Activated T-helper 1 cell treated with anti-CD3 and anti-CD28 coated beads, Interleukin-12 subunit alpha, Interleukin-12 subunit beta, Interleukin-2, Interleukin-4 antibody, amounts not matched to agents 30 ng/mL and 10 ng/mL and 1 ng/mL, durations not matched to agents 14 hours and 24 hours and 36 hours (primary cell): Measurements from ENCODE around the gene EGFL8. TPM values are rescaled to one million over a fixed set of nuclear protein-coding genes. Genes with fewer than 3 reads are reported as not detected.

ENCODE experiments used
- DNase-seq: peaks from one replicate; pipeline ENCODE4 v3.0.0; 2021; ENCODE audit warnings: low spot score
- H3K27ac Mint-ChIP-seq: one replicate; pipeline ENCODE4 v1.8.0; 2021; ENCODE audit warnings: mild to moderate bottlenecking, mixed read lengths
- H3K27me3 Mint-ChIP-seq: one replicate; pipeline ENCODE4 v1.8.0; 2022; ENCODE audit warnings: mild to moderate bottlenecking, moderate library complexity, mixed read lengths; ENCODE audit not compliant: insufficient read depth
- H3K36me3 Mint-ChIP-seq: one replicate; pipeline ENCODE4 v1.8.0; 2021; ENCODE audit warnings: low read depth, mixed read lengths
- H3K4me1 Mint-ChIP-seq: one replicate; pipeline ENCODE4 v1.8.0; 2021; ENCODE audit warnings: low read depth, mixed read lengths
- H3K4me3 Mint-ChIP-seq: one replicate; pipeline ENCODE4 v1.8.0; 2021; ENCODE audit warnings: mild to moderate bottlenecking, moderate library complexity, mixed read lengths
- H3K9me3 Mint-ChIP-seq: one replicate; pipeline ENCODE4 v1.8.0; 2021; ENCODE audit warnings: mixed read lengths
- intact Hi-C: fragments of 100-400 bp; cut with micrococcal nuclease; formaldehyde crosslinking; loops from one replicate; pipeline ENCODE4 v1.15.1; 2024
- total RNA-seq: library from RNA; stranded (reverse); gene quantifications from 2 replicates; pipeline ENCODE4 v1.2.3, GENCODE V29; 2022

The EGFL8 gene
- total RNA-seq, 1 donor from 2014 or later, result 8.3 TPM

GRCh38 chr6:32176476-32177182 is 12.2 kb downstream of the EGFL8 start:
- peak overlapping the region; percentile 95 for H3K4me3 Mint-ChIP-seq
- H3K9me3 Mint-ChIP-seq, result no peaks in the 10 kb centered on the region
- peaks cover 61% of the 10 kb centered on the region for H3K4me1 Mint-ChIP-seq
- no peak for DNase-seq
- no peaks in the 10 kb centered on the region for H3K27me3 Mint-ChIP-seq
- H3K27ac Mint-ChIP-seq, result peak overlapping the region; percentile 94
- intact Hi-C loops, result loop anchor here (1.0 to 10.0 kb wide), 11 partner anchors 22 to 1849 kb away; partner anchors contain the start of genes BRD2, CUTA, EHMT2 and GPANK1
- H3K36me3 Mint-ChIP-seq, result peaks cover 23% of the 10 kb centered on the region

GRCh38 chr6:32177183-32177787 is 12.9 kb downstream of the EGFL8 start:
- intact Hi-C loops, result loop anchor here (1.0 to 10.0 kb wide), 10 partner anchors 29 to 1850 kb away; partner anchors contain the start of genes BRD2, CUTA, EHMT2 and GPANK1
- Mint-ChIP-seq H3K27ac (peak overlapping the region; percentile 94), H3K4me3 (peak overlapping the region; percentile 95), H3K4me1 (peaks cover 61% of the 10 kb centered on the region), H3K36me3 (peaks cover 23% of the 10 kb centered on the region), H3K9me3 (no peaks in the 10 kb centered on the region), H3K27me3 (no peaks in the 10 kb centered on the region)
- DNase-seq, result peak; percentile 29

- peak; percentile 91 for DNase-seq
- Mint-ChIP-seq H3K27me3 (no peaks in the 10 kb centered on the region), H3K9me3 (no peaks in the 10 kb centered on the region), H3K4me1 (peaks cover 60% of the 10 kb centered on the region), H3K27ac (peak within 1 kb of the TSS; percentile 94), H3K36me3 (peaks cover 27% of the 10 kb centered on the region), H3K4me3 (peak within 1 kb of the TSS; percentile 95)
- intact Hi-C loops, result loop anchor here (1.0 to 10.0 kb wide), 16 partner anchors 12 to 1851 kb away; partner anchors contain the start of genes BRD2, CUTA, EHMT2 and FKBPL
Measured at GRCh38 chr6:32177788-32178546, 13.6 kb downstream of the EGFL8 start, which contains the start of gene RNF5. Gene RNF5, plus strand, starts transcription at chr6:32178405. Its CDS starts 107 bp downstream, at chr6:32178512.

- peak overlapping the region; percentile 94 for H3K27ac Mint-ChIP-seq
- DNase-seq, result no peak
- peak overlapping the region; percentile 95 for H3K4me3 Mint-ChIP-seq
- no peaks in the 10 kb centered on the region for H3K9me3 Mint-ChIP-seq
- H3K36me3 Mint-ChIP-seq, result peaks cover 27% of the 10 kb centered on the region
- intact Hi-C loops, result loop anchor here (1.0 to 10.0 kb wide), 11 partner anchors 12 to 1851 kb away; partner anchors contain the start of genes CUTA, EHMT2, FKBPL and NELFE
- H3K27me3 Mint-ChIP-seq, result no peaks in the 10 kb centered on the region
- H3K4me1 Mint-ChIP-seq, result peaks cover 55% of the 10 kb centered on the region
Measured at GRCh38 chr6:32178547-32179440, 14.4 kb downstream of the EGFL8 start.

- intact Hi-C loops, result loop anchor here (2.0 to 10.0 kb wide), 7 partner anchors 223 to 1853 kb away; partner anchors contain the start of genes CUTA, EHMT2, NELFE and NEU1
- Mint-ChIP-seq H3K4me3 (peak overlapping the region; percentile 95), H3K4me1 (peaks cover 48% of the 10 kb centered on the region), H3K36me3 (peaks cover 27% of the 10 kb centered on the region), H3K9me3 (no peaks in the 10 kb centered on the region), H3K27ac (peak overlapping the region; percentile 73), H3K27me3 (no peaks in the 10 kb centered on the region)
- DNase-seq, result no peak
Measured at GRCh38 chr6:32179766-32180405, 15.5 kb downstream of the EGFL8 start.

- no peak for DNase-seq
- Mint-ChIP-seq H3K27me3 (no peaks in the 10 kb centered on the region), H3K4me3 (no peak overlapping the region), H3K4me1 (peaks cover 54% of the 10 kb centered on the region), H3K9me3 (no peaks in the 10 kb centered on the region), H3K27ac (no peak overlapping the region), H3K36me3 (peaks cover 33% of the 10 kb centered on the region)
- intact Hi-C loops, result no loop called here
Measured at GRCh38 chr6:32181148-32181702, 16.8 kb downstream of the EGFL8 start.

GRCh38 chr6:32181915-32182529 is 17.6 kb downstream of the EGFL8 start:
- H3K27ac Mint-ChIP-seq, result no peak overlapping the region
- intact Hi-C loops, result no loop called here
- peaks cover 41% of the 10 kb centered on the region for H3K36me3 Mint-ChIP-seq
- no peak overlapping the region for H3K4me3 Mint-ChIP-seq
- H3K4me1 Mint-ChIP-seq, result peaks cover 54% of the 10 kb centered on the region
- H3K9me3 Mint-ChIP-seq, result no peaks in the 10 kb centered on the region
- no peaks in the 10 kb centered on the region for H3K27me3 Mint-ChIP-seq
- DNase-seq, result no peak

- no peaks in the 10 kb centered on the region for H3K27me3 Mint-ChIP-seq
- H3K4me3 Mint-ChIP-seq, result no peak overlapping the region
- no peak for DNase-seq
- H3K27ac Mint-ChIP-seq, result peak overlapping the region; percentile 41
- peaks cover 46% of the 10 kb centered on the region for H3K36me3 Mint-ChIP-seq
- H3K4me1 Mint-ChIP-seq, result peaks cover 54% of the 10 kb centered on the region
- no peaks in the 10 kb centered on the region for H3K9me3 Mint-ChIP-seq
- intact Hi-C loops, result no loop called here
Measured at GRCh38 chr6:32182555-32182981, 18.2 kb downstream of the EGFL8 start.

- peaks cover 55% of the 10 kb centered on the region for H3K4me1 Mint-ChIP-seq
- peaks cover 48% of the 10 kb centered on the region for H3K36me3 Mint-ChIP-seq
Measured at GRCh38 chr6:32183030-32183429, 18.6 kb downstream of the EGFL8 start.

GRCh38 chr6:32183483-32184083 is 19.2 kb downstream of the EGFL8 start:
- Mint-ChIP-seq H3K27ac (peak overlapping the region; percentile 1), H3K4me1 (peaks cover 55% of the 10 kb centered on the region), H3K27me3 (no peaks in the 10 kb centered on the region), H3K4me3 (no peak overlapping the region), H3K36me3 (peaks cover 48% of the 10 kb centered on the region), H3K9me3 (no peaks in the 10 kb centered on the region)
- intact Hi-C loops, result no loop called here
- no peak for DNase-seq

More at GRCh38 chr6:32183030-32183429, 18.6 kb downstream of the EGFL8 start:
- Mint-ChIP-seq H3K9me3 (no peaks in the 10 kb centered on the region), H3K27ac (peak overlapping the region; percentile 41), H3K4me3 (no peak overlapping the region), H3K27me3 (no peaks in the 10 kb centered on the region)
- DNase-seq, result no peak
- intact Hi-C loops, result no loop called here
